SK-N-SH (cell line): ENCODE measurements around the gene ARMC8. TPM values are rescaled to one million over a fixed set of nuclear protein-coding genes. Genes with fewer than 3 reads are reported as not detected.
A peak's percentile ranks its signal among the peaks of the same experiment; 100 is the strongest.

Experiments
- CTCF ChIA-PET: fragments of 300-600, 350-600 bp; formaldehyde crosslinking; extraction: SDS; loops from one replicate; lab custom pipeline; 2021; lab: Yijun Ruan, JAX
- POLR2A ChIA-PET: fragments of 350-600 bp; sonication (Branson Sonifier 250); formaldehyde crosslinking; extraction: SDS; loops from one replicate; lab custom pipeline; 2020; ENCODE audit warnings: antibody characterized with exemption, inconsistent platforms; lab: Yijun Ruan, JAX
- DNase-seq: peaks from one replicate; pipeline ENCODE4 v3.0.0; 2012
- H2AFZ ChIP-seq: fragments of 200-600 bp; sonication (generic); 2 replicates; pipeline ENCODE4 v1.8.1; 2016; ENCODE audit warnings: antibody characterized with exemption, mild to moderate bottlenecking, low read depth
- H3F3A ChIP-seq: fragments of 200-600 bp; sonication (generic); replicated peaks from 2 replicates; pipeline ENCODE3; 2016; ENCODE audit warnings: antibody characterized with exemption, mild to moderate bottlenecking; ENCODE audit not compliant: insufficient read depth
- H3K27ac ChIP-seq, 2 experiments: fragments of 200-500 bp in 1 of 2; fragments of 200-600 bp in 1 of 2; sonication (Bioruptor generic) in 1 of 2; sonication (generic), shearing (Covaris generic) in 1 of 2; 2 replicates each; pipeline versions ENCODE4 v1.5.1 to v1.6.1; 2014 to 2016; ENCODE audit warnings: low read depth in 2 of 2, inconsistent platforms in 1 of 2, low read length in 1 of 2, mild to moderate bottlenecking in 1 of 2, mixed read lengths in 1 of 2
- H3K27me3 ChIP-seq: fragments of 200-600 bp; sonication (generic), shearing (Covaris generic); 2 replicates; pipeline ENCODE4 v1.6.1; 2016; ENCODE audit warnings: mixed run types; ENCODE audit not compliant: insufficient read depth
- H3K36me3 ChIP-seq, 2 experiments: fragments of 200-500 bp in 1 of 2; fragments of 200-600 bp in 1 of 2; sonication (Bioruptor generic) in 1 of 2; sonication (generic) in 1 of 2; replicated peaks in 1 of 2; 2 replicates each; pipeline versions ENCODE3 to v1.5.1; 2014 to 2016; ENCODE audit warnings: low read length in 1 of 2, mild to moderate bottlenecking in 1 of 2; ENCODE audit not compliant: insufficient read depth in 2 of 2, control insufficient read depth in 1 of 2
- H3K4me1 ChIP-seq, 2 experiments: fragments of 200-500 bp in 1 of 2; fragments of 200-600 bp in 1 of 2; sonication (Bioruptor generic) in 1 of 2; sonication (generic), shearing (Covaris generic) in 1 of 2; 2 replicates each; pipeline versions ENCODE4 v1.5.1 to v1.6.1; 2014 to 2016; ENCODE audit warnings: low read depth in 1 of 2, low read length in 1 of 2, mixed run types in 1 of 2; ENCODE audit not compliant: insufficient read depth in 2 of 2, control insufficient read depth in 1 of 2
- H3K4me2 ChIP-seq: fragments of 200-600 bp; sonication (generic), shearing (Covaris generic); 2 replicates; pipeline ENCODE4 v1.6.1; 2017; ENCODE audit warnings: mixed run types
- H3K4me3 ChIP-seq, 2 experiments: fragments of 200-500 bp in 1 of 2; fragments of 200-600 bp in 1 of 2; sonication (Bioruptor generic) in 1 of 2; sonication (generic), shearing (Covaris generic) in 1 of 2; 2 replicates each; pipeline versions ENCODE4 v1.5.1 to v1.8.1; 2014 to 2016; ENCODE audit warnings: low read depth in 2 of 2, inconsistent platforms in 1 of 2, low read length in 1 of 2, mild to moderate bottlenecking in 1 of 2, mixed read lengths in 1 of 2, moderate library complexity in 1 of 2
- H3K79me2 ChIP-seq: fragments of 200-600 bp; sonication (generic); 2 replicates; pipeline ENCODE4 v1.8.1; 2017; ENCODE audit warnings: mild to moderate bottlenecking; ENCODE audit not compliant: insufficient read depth
- H3K9ac ChIP-seq: fragments of 200-600 bp; sonication (generic); 2 replicates; pipeline ENCODE4 v1.6.1; 2017; ENCODE audit warnings: mixed run types
- H3K9me2 ChIP-seq: fragments of 200-600 bp; sonication (generic); 2 replicates; pipeline ENCODE4 v1.6.1; 2017; ENCODE audit warnings: mixed run types
- H3K9me3 ChIP-seq: fragments of 200-600 bp; sonication (generic); 2 replicates; pipeline ENCODE4 v1.6.1; 2017; ENCODE audit warnings: mixed run types, mild to moderate bottlenecking, moderate library complexity
- H4K20me1 ChIP-seq: fragments of 200-600 bp; sonication (generic); 2 replicates; pipeline ENCODE4 v1.6.1; 2017; ENCODE audit warnings: mild to moderate bottlenecking, mixed run types; ENCODE audit not compliant: insufficient read depth
- CHD2 ChIP-seq: fragments of 150-350 bp; IDR thresholded peaks from 2 replicates; pipeline ENCODE4 v1.6.1; 2018; ENCODE audit warnings: low read length; ENCODE audit not compliant: partially characterized antibody
- ELF1 ChIP-seq: IDR thresholded peaks from 2 replicates; pipeline ENCODE4 v1.4.0; 2012
- FOXJ3 ChIP-seq: sonication (generic); formaldehyde crosslinking; IDR thresholded peaks from 2 replicates; pipeline ENCODE4 v1.5.1; 2020; ENCODE audit warnings: mild to moderate bottlenecking, missing genetic modification reagents
- GABPA ChIP-seq: IDR thresholded peaks from 2 replicates; pipeline ENCODE4 v1.4.0; 2012; ENCODE audit warnings: low read depth, mild to moderate bottlenecking
- GATA2 ChIP-seq: sonication (generic); formaldehyde crosslinking; IDR thresholded peaks from 2 replicates; pipeline ENCODE4 v1.5.0; 2020; ENCODE audit warnings: mild to moderate bottlenecking, missing genetic modification reagents
- MXI1 ChIP-seq: IDR thresholded peaks from 2 replicates; pipeline ENCODE4 v1.6.1; 2012; ENCODE audit warnings: mild to moderate bottlenecking, low read depth, low read length, improper control_type of control experiment
- PBX3 ChIP-seq: IDR thresholded peaks from 2 replicates; pipeline ENCODE4; 2012
- RAD21 ChIP-seq: IDR thresholded peaks from 2 replicates; pipeline ENCODE4 v1.6.1; 2012; ENCODE audit warnings: mild to moderate bottlenecking, low read length
- RCOR1 ChIP-seq: fragments of 150-350 bp; IDR thresholded peaks from 2 replicates; pipeline ENCODE4 v1.6.1; 2017; ENCODE audit warnings: antibody characterized with exemption, low read length
- RFX5 ChIP-seq: IDR thresholded peaks from 2 replicates; pipeline ENCODE4 v1.6.1; 2012; ENCODE audit warnings: mild to moderate bottlenecking, improper control_type of control experiment, low read length
- SIN3A ChIP-seq: IDR thresholded peaks from 2 replicates; pipeline ENCODE4 v1.6.1; 2012; ENCODE audit warnings: low read depth, mild to moderate bottlenecking, low read length, moderate library complexity, borderline replicate concordance
- TCF12 ChIP-seq: IDR thresholded peaks from 2 replicates; pipeline ENCODE4 v1.4.0; 2012
- TEAD4 ChIP-seq: IDR thresholded peaks from 2 replicates; pipeline ENCODE4 v1.4.0; 2012; ENCODE audit warnings: mild to moderate bottlenecking, borderline replicate concordance; ENCODE audit not compliant: insufficient read depth
- USF1 ChIP-seq: IDR thresholded peaks from 2 replicates; pipeline ENCODE4 v1.4.0; 2012; ENCODE audit warnings: low read depth, borderline replicate concordance
- WGBS: methylation state at CpG from one replicate; pipeline ENCODE4 v1.1.6; 2017; ENCODE audit warnings: low lambda C conversion rate; 5-methylcytosine and 5-hydroxymethylcytosine counted together
- polyA plus RNA-seq, 3 experiments: library from polyadenylated mRNA; depleted of rRNA; stranded (reverse); fragments of >200 nt; gene quantifications; 2 replicates each; pipeline ENCODE4 v1.2.3, GENCODE V29; 2012

Gene ARMC8
- polyA plus RNA-seq, 1 of the 3 experiments (the other 2 are of a cell fraction): 35.5 TPM

GRCh38 chr3:138188013-138188730 is 1.1 kb downstream of the ARMC8 start:
- Histone ChIP-seq H4K20me1 (peaks cover 33% of the 10 kb centered on the region), H3K4me2 (peak overlapping the region; percentile 89), H3K4me1 (peaks cover 4 to 7% of the 10 kb centered on the region in 2 experiments; a peak in 2 of 4 replicates), H3K36me3 (peaks cover 12 to 13% of the 10 kb centered on the region in 2 experiments), H3K9me3 (no peaks in the 10 kb centered on the region), H3K9ac (peak overlapping the region; percentile 93), H3K9me2 (no peaks in the 10 kb centered on the region), H3K4me3 (peak overlapping the region; percentile 84 to 97), H3K27ac (peak overlapping the region; percentile 89 to 99; a peak in 3 of 4 replicates), H3K79me2 (peaks cover 57% of the 10 kb centered on the region), H2AFZ (peak overlapping the region; percentile 92; the same call in 1 of the 2 replicates), H3F3A (peaks cover 15% of the 10 kb centered on the region), H3K27me3 (no peaks in the 10 kb centered on the region)
- ChIA-PET CTCF (no interaction called here), POLR2A (interaction anchor here (2.0 to 2.6 kb wide), 2 partner anchors 13 to 63 kb away, joined by 5 to 16 read pairs; partner anchors contain the start of gene DBR1)
- DNase-seq: no peak
- TF ChIP-seq PBX3: no peak
- TF ChIP-seq GABPA: no peak
- no peak for TF ChIP-seq CHD2
- TF ChIP-seq MXI1: no peak
- TF ChIP-seq RAD21: no peak
- no peak for TF ChIP-seq GATA2
- TF ChIP-seq TCF12: no peak
- TF ChIP-seq FOXJ3: no peak
- no peak for TF ChIP-seq RFX5
- no peak for TF ChIP-seq ELF1
- 7% methylated on average over 17 of the region's 17 CpGs for WGBS

- peaks cover 87% of the 10 kb centered on the region for H4K20me1 ChIP-seq
- no peak overlapping the region for H3K4me2 ChIP-seq
- H3K9me3 ChIP-seq: no peaks in the 10 kb centered on the region
- no peak overlapping the region for H3K4me3 ChIP-seq
- TF ChIP-seq SIN3A (no peak), RCOR1 (no peak), USF1 (no peak), RFX5 (no peak), TEAD4 (no peak)
- ChIA-PET POLR2A (no interaction called here), CTCF (interaction anchor here (0.6 kb wide), 1 partner anchor 436 kb away, joined by 3 read pairs; no protein-coding TSS in a partner anchor)
- DNase-seq: no peak
- H3K4me1 ChIP-seq: peaks cover 0 to 7% of the 10 kb centered on the region in 2 experiments; a peak in 1 of 4 replicates
- no peaks in the 10 kb centered on the region for H3K9me2 ChIP-seq
- H3K9ac ChIP-seq: no peak overlapping the region
- H3K27ac ChIP-seq: no peak overlapping the region
- peaks cover 97% of the 10 kb centered on the region for H3K79me2 ChIP-seq
- H3F3A ChIP-seq: no peaks in the 10 kb centered on the region
- peaks cover 9 to 23% of the 10 kb centered on the region in 2 experiments for H3K36me3 ChIP-seq
- no peak overlapping the region for H2AFZ ChIP-seq
- 84% methylated on average over 2 of the region's 2 CpGs for WGBS
- no peaks in the 10 kb centered on the region for H3K27me3 ChIP-seq
Measured at GRCh38 chr3:138195481-138195880, 8.4 kb downstream of the ARMC8 start.
